Naive thymus-derived CD8-positive, alpha-beta T cell (primary cell): ENCODE data around the gene OR12D3. TPM values are rescaled to one million over a fixed set of nuclear protein-coding genes. Genes with fewer than 3 reads are reported as not detected.

Experiments
- ATAC-seq, 2 donors: fragments of 150-1000 bp; cut with Tn5 transposase in 1 of 2; sonication (Bioruptor Pico), chemical (Tn5 transposase) in 1 of 2; 1 replicate in 1 of 2; 2 replicates in 1 of 2; pipeline ENCODE4 v1.10.0; 2021; ENCODE audit warnings: mild to moderate bottlenecking in 2 of 2, moderate library complexity in 2 of 2
- POLR2A ChIA-PET: fragments of 350-600 bp; sonication (Branson Sonifier 250); formaldehyde crosslinking; loops from one replicate; lab custom pipeline; 2021; ENCODE audit warnings: antibody characterized with exemption; lab: Charles Lee
- DNase-seq, 10 donors: peaks; one replicate each; pipeline versions ENCODE4 v3.0.0 to v3.0.0-alpha.2; 2020 to 2022
- H3K27ac Mint-ChIP-seq, 10 donors: one replicate each; pipeline ENCODE4 v1.8.0; 2020 to 2022; ENCODE audit warnings: mild to moderate bottlenecking in 10 of 10, mixed read lengths in 10 of 10, moderate library complexity in 4 of 10, inconsistent platforms in 1 of 10
- H3K27me3 Mint-ChIP-seq, 5 donors: one replicate each; pipeline ENCODE4 v1.8.0; 2021 to 2022; ENCODE audit warnings: mixed read lengths in 5 of 5
- H3K36me3 Mint-ChIP-seq, 3 donors: one replicate each; pipeline ENCODE4 v1.8.0; 2020 to 2022; ENCODE audit warnings: mixed read lengths in 3 of 3, mild to moderate bottlenecking in 2 of 3, inconsistent platforms in 1 of 3
- H3K4me1 Mint-ChIP-seq, 4 donors: one replicate each; pipeline ENCODE4 v1.8.0; 2021 to 2022; ENCODE audit warnings: mixed read lengths in 4 of 4
- H3K4me3 Mint-ChIP-seq, 10 donors: one replicate each; pipeline ENCODE4 v1.8.0; 2020 to 2022; ENCODE audit warnings: mild to moderate bottlenecking in 10 of 10, mixed read lengths in 10 of 10, moderate library complexity in 6 of 10, inconsistent platforms in 1 of 10
- H3K9me3 Mint-ChIP-seq, 9 donors: one replicate each; pipeline ENCODE4 v1.8.0; 2020 to 2022; ENCODE audit warnings: mixed read lengths in 9 of 9, mild to moderate bottlenecking in 3 of 9, inconsistent platforms in 1 of 9, moderate library complexity in 1 of 9
- polyA plus RNA-seq, 3 donors: library from polyadenylated mRNA; unstranded; fragments of 300-500 nt; fragmentation: Illumina TruSeq; gene quantifications; one replicate each; pipeline ENCODE4 v1.2.3, GENCODE V29; 2021
- total RNA-seq, 8 experiments: library from RNA in 2 of 8; stranded (reverse) in 2 of 8; gene quantifications; one replicate each; pipeline ENCODE4 v1.2.3 and lab custom pipeline; 2021 to 2026

Gene OR12D3
- total RNA-seq (not detected), polyA plus RNA-seq (not detected), total RNA-seq (lab: John Stamatoyannopoulos, UW) (0 reads per million in 6 experiments)

GRCh38 chr6:29375191-29375590, at the start of gene OR12D3:
Gene OR12D3, minus strand, starts transcription at chr6:29375291. Its CDS starts 4 bp downstream, at chr6:29375287.
- Mint-ChIP-seq H3K36me3 (peaks cover 0 to 14% (median 0%) of the 10 kb centered on the region in 3 donors), H3K4me3 (no peak within 1 kb of the TSS), H3K4me1 (no peaks in the 10 kb centered on the region), H3K27me3 (peaks cover 21 to 53% (median 40%) of the 10 kb centered on the region in 5 donors), H3K27ac (no peak within 1 kb of the TSS), H3K9me3 (peaks cover 0 to 12% (median 0%) of the 10 kb centered on the region in 9 donors)
- DNase-seq (no peak), ATAC-seq (no peak)
- POLR2A ChIA-PET: no interaction called here

GRCh38 chr6:29424575-29424974, 49.5 kb upstream of the OR12D3 start:
- peak in 1 of 2 donors; percentile 42 for ATAC-seq
- Mint-ChIP-seq H3K4me1 (no peaks in the 10 kb centered on the region), H3K9me3 (peaks cover 0 to 8% (median 0%) of the 10 kb centered on the region in 9 donors), H3K4me3 (no peak overlapping the region), H3K36me3 (peaks cover 0 to 3% (median 0%) of the 10 kb centered on the region in 3 donors), H3K27ac (no peak overlapping the region), H3K27me3 (peaks cover 30 to 60% (median 35%) of the 10 kb centered on the region in 5 donors)
- POLR2A ChIA-PET: no interaction called here
- DNase-seq: no peak

GRCh38 chr6:29424168-29424567, 49.1 kb upstream of the OR12D3 start:
- H3K27me3 Mint-ChIP-seq: peaks cover 27 to 58% (median 31%) of the 10 kb centered on the region in 5 donors
- DNase-seq (no peak), ATAC-seq (no peak)
- peaks cover 0 to 8% (median 0%) of the 10 kb centered on the region in 9 donors for H3K9me3 Mint-ChIP-seq
- H3K4me3 Mint-ChIP-seq: no peak overlapping the region
- H3K36me3 Mint-ChIP-seq: peaks cover 0 to 3% (median 0%) of the 10 kb centered on the region in 3 donors
- H3K27ac Mint-ChIP-seq: no peak overlapping the region
- POLR2A ChIA-PET: no interaction called here
- no peaks in the 10 kb centered on the region for H3K4me1 Mint-ChIP-seq

GRCh38 chr6:29419516-29419915, 44.4 kb upstream of the OR12D3 start:
- H3K9me3 Mint-ChIP-seq: peaks cover 0 to 8% (median 0%) of the 10 kb centered on the region in 9 donors
- peaks cover 13 to 51% (median 27%) of the 10 kb centered on the region in 5 donors for H3K27me3 Mint-ChIP-seq
- no peak for ATAC-seq
- H3K4me1 Mint-ChIP-seq: no peaks in the 10 kb centered on the region
- H3K4me3 Mint-ChIP-seq: no peak overlapping the region
- H3K36me3 Mint-ChIP-seq: no peaks in the 10 kb centered on the region
- H3K27ac Mint-ChIP-seq: no peak overlapping the region
- POLR2A ChIA-PET: no interaction called here
- no peak for DNase-seq

GRCh38 chr6:29414588-29414987, 39.5 kb upstream of the OR12D3 start, which contains the start of gene OR12D1:
Gene OR12D1, plus strand, starts transcription at chr6:29414928.
- H3K4me3 Mint-ChIP-seq: no peak within 1 kb of the TSS
- ATAC-seq: no peak
- peaks cover 8 to 29% (median 18%) of the 10 kb centered on the region in 9 donors for H3K9me3 Mint-ChIP-seq
- POLR2A ChIA-PET: no interaction called here
- H3K36me3 Mint-ChIP-seq: peaks cover 0 to 24% (median 0%) of the 10 kb centered on the region in 3 donors
- no peak within 1 kb of the TSS for H3K27ac Mint-ChIP-seq
- DNase-seq: no peak
- H3K27me3 Mint-ChIP-seq: peaks cover 17 to 59% (median 42%) of the 10 kb centered on the region in 5 donors
- no peaks in the 10 kb centered on the region for H3K4me1 Mint-ChIP-seq

GRCh38 chr6:29403801-29404200, 28.7 kb upstream of the OR12D3 start:
- no peak for DNase-seq
- no peak for ATAC-seq
- no peaks in the 10 kb centered on the region for H3K4me1 Mint-ChIP-seq
- no peak overlapping the region for H3K4me3 Mint-ChIP-seq
- peaks cover 28 to 58% (median 32%) of the 10 kb centered on the region in 5 donors for H3K27me3 Mint-ChIP-seq
- H3K9me3 Mint-ChIP-seq: peaks cover 0 to 17% (median 11%) of the 10 kb centered on the region in 9 donors
- H3K36me3 Mint-ChIP-seq: peaks cover 0 to 5% (median 0%) of the 10 kb centered on the region in 3 donors
- no peak overlapping the region for H3K27ac Mint-ChIP-seq
- POLR2A ChIA-PET: no interaction called here

- no peaks in the 10 kb centered on the region for H3K36me3 Mint-ChIP-seq
- ATAC-seq (no peak), DNase-seq (no peak)
- POLR2A ChIA-PET: no interaction called here
- H3K9me3 Mint-ChIP-seq: peaks cover 0 to 2% (median 0%) of the 10 kb centered on the region in 9 donors
- H3K27me3 Mint-ChIP-seq: peaks cover 32 to 68% (median 35%) of the 10 kb centered on the region in 5 donors
- H3K27ac Mint-ChIP-seq: no peak overlapping the region
- H3K4me3 Mint-ChIP-seq: no peak overlapping the region
- no peaks in the 10 kb centered on the region for H3K4me1 Mint-ChIP-seq
Observed at GRCh38 chr6:29399525-29399924, 24.4 kb upstream of the OR12D3 start.

- ATAC-seq (no peak), DNase-seq (no peak)
- H3K9me3 Mint-ChIP-seq: peaks cover 0 to under 1% (median 0%) of the 10 kb centered on the region in 9 donors
- H3K27ac Mint-ChIP-seq: no peak within 1 kb of the TSS
- H3K4me3 Mint-ChIP-seq: no peak within 1 kb of the TSS
- no peaks in the 10 kb centered on the region for H3K4me1 Mint-ChIP-seq
- POLR2A ChIA-PET: no interaction called here
- H3K27me3 Mint-ChIP-seq: peaks cover 22 to 70% (median 39%) of the 10 kb centered on the region in 5 donors
- no peaks in the 10 kb centered on the region for H3K36me3 Mint-ChIP-seq
Observed at GRCh38 chr6:29395331-29395730, 20.2 kb upstream of the OR12D3 start, which contains the start of gene OR12D2. Gene OR12D2, plus strand, starts transcription at chr6:29395631. Its CDS starts 1,069 bp downstream, at chr6:29396700.

- H3K27ac Mint-ChIP-seq: no peak overlapping the region
- POLR2A ChIA-PET: no interaction called here
- H3K27me3 Mint-ChIP-seq: peaks cover 23 to 61% (median 35%) of the 10 kb centered on the region in 5 donors
Observed at GRCh38 chr6:29388533-29388932, 13.4 kb upstream of the OR12D3 start.

GRCh38 chr6:29376003-29376402, 912 bp upstream of the OR12D3 start:
- peaks cover 16 to 51% (median 37%) of the 10 kb centered on the region in 5 donors for H3K27me3 Mint-ChIP-seq
- no peak for ATAC-seq

More at GRCh38 chr6:29388533-29388932, 13.4 kb upstream of the OR12D3 start:
- ATAC-seq (no peak), DNase-seq (no peak)
- H3K4me3 Mint-ChIP-seq: no peak overlapping the region
- H3K4me1 Mint-ChIP-seq: no peaks in the 10 kb centered on the region
- peaks cover 0 to 3% (median 0%) of the 10 kb centered on the region in 9 donors for H3K9me3 Mint-ChIP-seq
- H3K36me3 Mint-ChIP-seq: no peaks in the 10 kb centered on the region

GRCh38 chr6:29368765-29369164, 6.3 kb downstream of the OR12D3 start, which contains the start of gene OR5V1:
Gene OR5V1, minus strand, starts transcription at chr6:29368865. Its CDS starts 12,670 bp downstream, at chr6:29356195.
- Mint-ChIP-seq H3K4me1 (no peaks in the 10 kb centered on the region), H3K4me3 (no peak within 1 kb of the TSS), H3K9me3 (peaks cover 0 to 18% (median 0%) of the 10 kb centered on the region in 9 donors), H3K36me3 (peaks cover 0 to 8% (median 0%) of the 10 kb centered on the region in 3 donors), H3K27me3 (peaks cover 18 to 26% (median 23%) of the 10 kb centered on the region in 5 donors), H3K27ac (no peak within 1 kb of the TSS)
- POLR2A ChIA-PET: interaction anchor here (0.6 kb wide), 1 partner anchor 9 kb away, joined by 5 read pairs; no protein-coding TSS in a partner anchor
- DNase-seq (peak in 1 of 10 donors; percentile 0), ATAC-seq (no peak)

More at GRCh38 chr6:29376003-29376402, 912 bp upstream of the OR12D3 start:
- Mint-ChIP-seq H3K4me3 (no peak overlapping the region), H3K27ac (no peak overlapping the region), H3K9me3 (peaks cover 0 to 10% (median 0%) of the 10 kb centered on the region in 9 donors), H3K36me3 (peaks cover 0 to 12% (median 0%) of the 10 kb centered on the region in 3 donors), H3K4me1 (no peaks in the 10 kb centered on the region)
- POLR2A ChIA-PET: interaction anchor here (0.6 kb wide), 1 partner anchor 1245 kb away, joined by 3 read pairs; no protein-coding TSS in a partner anchor
- no peak for DNase-seq

GRCh38 chr6:29355603-29356002, 19.5 kb downstream of the OR12D3 start:
- POLR2A ChIA-PET: no interaction called here
- no peak overlapping the region for H3K27ac Mint-ChIP-seq
- no peaks in the 10 kb centered on the region for H3K4me1 Mint-ChIP-seq
- ATAC-seq: no peak
- H3K36me3 Mint-ChIP-seq: peaks cover 0 to 18% (median 0%) of the 10 kb centered on the region in 3 donors
- peaks cover 33 to 76% (median 50%) of the 10 kb centered on the region in 5 donors for H3K27me3 Mint-ChIP-seq
- no peak overlapping the region for H3K4me3 Mint-ChIP-seq
- no peak for DNase-seq
- peaks cover 0 to 18% (median 9%) of the 10 kb centered on the region in 9 donors for H3K9me3 Mint-ChIP-seq

GRCh38 chr6:29354980-29355379, 20.1 kb downstream of the OR12D3 start:
- DNase-seq (no peak), ATAC-seq (no peak)
- peak overlapping the region in 1 of 10 donors; percentile 31 for H3K27ac Mint-ChIP-seq
- peaks cover 0 to 18% (median 0%) of the 10 kb centered on the region in 3 donors for H3K36me3 Mint-ChIP-seq
- peaks cover 31 to 73% (median 48%) of the 10 kb centered on the region in 5 donors for H3K27me3 Mint-ChIP-seq
- no peaks in the 10 kb centered on the region for H3K4me1 Mint-ChIP-seq
- H3K9me3 Mint-ChIP-seq: peaks cover 0 to 24% (median 11%) of the 10 kb centered on the region in 9 donors
- H3K4me3 Mint-ChIP-seq: no peak overlapping the region
- POLR2A ChIA-PET: no interaction called here
